Measurements from ENCODE around the gene AGER. TPM values are rescaled to one million over a fixed set of nuclear protein-coding genes. Genes with fewer than 3 reads are reported as not detected.

AGER gene
- total and polyA plus RNA-seq, 9 of the 15 experiments (the other 6 are each of a cell fraction or from before 2014, with no cell fraction given) = 1.2 to 11.5 (median 4.1) TPM

DNA sequence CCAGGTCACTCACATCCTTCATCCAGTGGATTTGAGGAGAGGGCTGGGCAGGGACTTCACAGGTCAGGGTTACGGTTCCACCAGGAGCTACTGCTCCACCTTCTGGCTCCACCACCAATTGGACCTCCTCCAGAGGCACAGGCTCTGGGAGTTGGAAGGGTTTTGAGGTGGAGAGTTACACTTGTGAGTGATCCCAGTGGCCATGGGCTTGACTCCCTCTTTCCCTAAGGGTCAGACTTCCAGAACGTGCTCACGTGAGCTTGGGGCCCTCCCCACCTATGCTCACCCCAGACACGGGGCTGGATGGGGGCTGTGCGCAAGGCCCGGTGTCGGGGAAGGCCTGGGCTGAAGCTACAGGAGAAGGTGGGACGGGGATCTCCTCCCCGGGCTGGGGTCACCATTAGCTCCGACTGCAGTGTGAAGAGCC is 1.5 kb downstream of the AGER start:
- no peaks in the 10 kb centered on the region for H4K20me1 ChIP-seq (replicated peaks; ENCODE audit: control insufficient read depth, insufficient read depth, low read length)
- WGBS (ENCODE audit: insufficient coverage, low coverage, missing lambda C conversion rate) = 69% methylated on average over 9 of the region's 10 CpGs
- no peaks in the 10 kb centered on the region for H3K9me3 ChIP-seq (replicated peaks; ENCODE audit: control insufficient read depth, insufficient read depth, low read depth, low read length)
- peak overlapping the region; percentile 56; the same call in 2 of the 3 replicates for H3K27ac ChIP-seq (ENCODE audit: extremely low read depth, low read depth, low read length)
- H2AFZ ChIP-seq (ENCODE audit: low read depth, low read length) = no peak overlapping the region
- H3K9ac ChIP-seq (ENCODE audit: insufficient read depth in 1 of 2, low read depth in 2 of 2, low read length in 2 of 2) = peak overlapping the region; percentile 22 to 82
- no peaks in the 10 kb centered on the region for H3K27me3 ChIP-seq (ENCODE audit: control insufficient read depth in 2 of 2, insufficient read depth in 2 of 2, low read length in 2 of 2)
- CTCF ChIA-PET (ENCODE audit: low intra/inter-chr PET ratio) = interaction anchor here (1.3 kb wide), 1 partner anchor 63 kb away, joined by 5 read pairs; no protein-coding TSS in a partner anchor
- ATAC-seq (no peak), DNase-seq (ENCODE audit: extremely low read depth in 1 of 4, low spot score in 3 of 4) (no peak), FAIRE-seq (no peak)
- peaks cover 70% of the 10 kb centered on the region; the same call in 2 of the 3 replicates for H3K36me3 ChIP-seq (ENCODE audit: control insufficient read depth, insufficient read depth, low read length)
- in situ Hi-C loops (cut with MboI) (no loop called here), intact Hi-C loops (cut with micrococcal nuclease) (no loop called here)
- peaks cover 7% of the 10 kb centered on the region for H3K9me1 ChIP-seq (ENCODE audit: control insufficient read depth, insufficient read depth, low read length)
- peak overlapping the region; percentile 13; the same call in 1 of the 2 replicates for H3K4me2 ChIP-seq (ENCODE audit: insufficient read depth, low read length)
- H3K79me2 ChIP-seq (ENCODE audit: control insufficient read depth, insufficient read depth, low read length) = peaks cover 53% of the 10 kb centered on the region
- no TSS peak for BruUV-seq (replicated peaks)
- H3K4me3 ChIP-seq = no peak overlapping the region
- POLR2A ChIA-PET = interaction anchor here (0.6 to 1.9 kb wide), 9 partner anchors 8 to 61 kb away, joined by 3 to 20 read pairs (median 4); partner anchors contain the start of genes ATF6B, FKBPL, GPSM3 and PBX2
- peaks cover 53 to 56% of the 10 kb centered on the region in 2 experiments for H3K4me1 ChIP-seq (replicated peaks in 1 of 2; ENCODE audit: control insufficient read depth in 2 of 2, insufficient read depth in 2 of 2, low read length in 2 of 2)
- TF ChIP-seq ZNF436 (CRISPR knock-in tag; IDR thresholded peaks at IDR 0.05) = no peak
- TF ChIP-seq NR2F6 (CRISPR knock-in tag; IDR thresholded peaks at IDR 0.05) = no peak
- no peak for TF ChIP-seq ZNF79 (CRISPR knock-in tag; IDR thresholded peaks at IDR 0.05; ENCODE audit: low read depth)
- TF ChIP-seq, protein P1, sequence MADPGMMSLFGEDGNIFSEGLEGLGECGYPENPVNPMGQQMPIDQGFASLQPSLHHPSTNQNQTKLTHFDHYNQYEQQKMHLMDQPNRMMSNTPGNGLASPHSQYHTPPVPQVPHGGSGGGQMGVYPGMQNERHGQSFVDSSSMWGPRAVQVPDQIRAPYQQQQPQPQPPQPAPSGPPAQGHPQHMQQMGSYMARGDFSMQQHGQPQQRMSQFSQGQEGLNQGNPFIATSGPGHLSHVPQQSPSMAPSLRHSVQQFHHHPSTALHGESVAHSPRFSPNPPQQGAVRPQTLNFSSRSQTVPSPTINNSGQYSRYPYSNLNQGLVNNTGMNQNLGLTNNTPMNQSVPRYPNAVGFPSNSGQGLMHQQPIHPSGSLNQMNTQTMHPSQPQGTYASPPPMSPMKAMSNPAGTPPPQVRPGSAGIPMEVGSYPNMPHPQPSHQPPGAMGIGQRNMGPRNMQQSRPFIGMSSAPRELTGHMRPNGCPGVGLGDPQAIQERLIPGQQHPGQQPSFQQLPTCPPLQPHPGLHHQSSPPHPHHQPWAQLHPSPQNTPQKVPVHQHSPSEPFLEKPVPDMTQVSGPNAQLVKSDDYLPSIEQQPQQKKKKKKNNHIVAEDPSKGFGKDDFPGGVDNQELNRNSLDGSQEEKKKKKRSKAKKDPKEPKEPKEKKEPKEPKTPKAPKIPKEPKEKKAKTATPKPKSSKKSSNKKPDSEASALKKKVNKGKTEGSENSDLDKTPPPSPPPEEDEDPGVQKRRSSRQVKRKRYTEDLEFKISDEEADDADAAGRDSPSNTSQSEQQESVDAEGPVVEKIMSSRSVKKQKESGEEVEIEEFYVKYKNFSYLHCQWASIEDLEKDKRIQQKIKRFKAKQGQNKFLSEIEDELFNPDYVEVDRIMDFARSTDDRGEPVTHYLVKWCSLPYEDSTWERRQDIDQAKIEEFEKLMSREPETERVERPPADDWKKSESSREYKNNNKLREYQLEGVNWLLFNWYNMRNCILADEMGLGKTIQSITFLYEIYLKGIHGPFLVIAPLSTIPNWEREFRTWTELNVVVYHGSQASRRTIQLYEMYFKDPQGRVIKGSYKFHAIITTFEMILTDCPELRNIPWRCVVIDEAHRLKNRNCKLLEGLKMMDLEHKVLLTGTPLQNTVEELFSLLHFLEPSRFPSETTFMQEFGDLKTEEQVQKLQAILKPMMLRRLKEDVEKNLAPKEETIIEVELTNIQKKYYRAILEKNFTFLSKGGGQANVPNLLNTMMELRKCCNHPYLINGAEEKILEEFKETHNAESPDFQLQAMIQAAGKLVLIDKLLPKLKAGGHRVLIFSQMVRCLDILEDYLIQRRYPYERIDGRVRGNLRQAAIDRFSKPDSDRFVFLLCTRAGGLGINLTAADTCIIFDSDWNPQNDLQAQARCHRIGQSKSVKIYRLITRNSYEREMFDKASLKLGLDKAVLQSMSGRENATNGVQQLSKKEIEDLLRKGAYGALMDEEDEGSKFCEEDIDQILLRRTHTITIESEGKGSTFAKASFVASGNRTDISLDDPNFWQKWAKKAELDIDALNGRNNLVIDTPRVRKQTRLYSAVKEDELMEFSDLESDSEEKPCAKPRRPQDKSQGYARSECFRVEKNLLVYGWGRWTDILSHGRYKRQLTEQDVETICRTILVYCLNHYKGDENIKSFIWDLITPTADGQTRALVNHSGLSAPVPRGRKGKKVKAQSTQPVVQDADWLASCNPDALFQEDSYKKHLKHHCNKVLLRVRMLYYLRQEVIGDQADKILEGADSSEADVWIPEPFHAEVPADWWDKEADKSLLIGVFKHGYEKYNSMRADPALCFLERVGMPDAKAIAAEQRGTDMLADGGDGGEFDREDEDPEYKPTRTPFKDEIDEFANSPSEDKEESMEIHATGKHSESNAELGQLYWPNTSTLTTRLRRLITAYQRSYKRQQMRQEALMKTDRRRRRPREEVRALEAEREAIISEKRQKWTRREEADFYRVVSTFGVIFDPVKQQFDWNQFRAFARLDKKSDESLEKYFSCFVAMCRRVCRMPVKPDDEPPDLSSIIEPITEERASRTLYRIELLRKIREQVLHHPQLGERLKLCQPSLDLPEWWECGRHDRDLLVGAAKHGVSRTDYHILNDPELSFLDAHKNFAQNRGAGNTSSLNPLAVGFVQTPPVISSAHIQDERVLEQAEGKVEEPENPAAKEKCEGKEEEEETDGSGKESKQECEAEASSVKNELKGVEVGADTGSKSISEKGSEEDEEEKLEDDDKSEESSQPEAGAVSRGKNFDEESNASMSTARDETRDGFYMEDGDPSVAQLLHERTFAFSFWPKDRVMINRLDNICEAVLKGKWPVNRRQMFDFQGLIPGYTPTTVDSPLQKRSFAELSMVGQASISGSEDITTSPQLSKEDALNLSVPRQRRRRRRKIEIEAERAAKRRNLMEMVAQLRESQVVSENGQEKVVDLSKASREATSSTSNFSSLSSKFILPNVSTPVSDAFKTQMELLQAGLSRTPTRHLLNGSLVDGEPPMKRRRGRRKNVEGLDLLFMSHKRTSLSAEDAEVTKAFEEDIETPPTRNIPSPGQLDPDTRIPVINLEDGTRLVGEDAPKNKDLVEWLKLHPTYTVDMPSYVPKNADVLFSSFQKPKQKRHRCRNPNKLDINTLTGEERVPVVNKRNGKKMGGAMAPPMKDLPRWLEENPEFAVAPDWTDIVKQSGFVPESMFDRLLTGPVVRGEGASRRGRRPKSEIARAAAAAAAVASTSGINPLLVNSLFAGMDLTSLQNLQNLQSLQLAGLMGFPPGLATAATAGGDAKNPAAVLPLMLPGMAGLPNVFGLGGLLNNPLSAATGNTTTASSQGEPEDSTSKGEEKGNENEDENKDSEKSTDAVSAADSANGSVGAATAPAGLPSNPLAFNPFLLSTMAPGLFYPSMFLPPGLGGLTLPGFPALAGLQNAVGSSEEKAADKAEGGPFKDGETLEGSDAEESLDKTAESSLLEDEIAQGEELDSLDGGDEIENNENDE (IDR thresholded peaks at IDR 0.05; ENCODE audit: low read depth, low read length) = no peak
- TF ChIP-seq ZNF280A (IDR thresholded peaks at IDR 0.05; ENCODE audit: low read depth, partially characterized antibody) = no peak
- peak; percentile 12 to 38 (median 15); a peak in 3 of 6 replicates for TF ChIP-seq CTCF (IDR thresholded peaks at IDR 0.05 in 2 of 3, conservative IDR thresholded peaks at IDR 0.05 in 1 of 3; ENCODE audit: insufficient read depth in 2 of 3, low read depth in 1 of 3, low read length in 3 of 3)
